OCI-LY7 (cell line): ENCODE measurements around the gene RAD51.

Experiments
- EZH2phosphoT487 ChIP-seq: fragments of 200-600 bp; sonication (generic); IDR thresholded peaks from 2 replicates; pipeline ENCODE4 v1.6.1; 2018; ENCODE audit warnings: low read depth, borderline replicate concordance, mild to moderate bottlenecking, mixed run types, antibody characterized with exemption, low read length, moderate library complexity, mixed read lengths
- TF ChIP-seq, protein P1 (sequence below): fragments of 200-600 bp; sonication (generic); conservative IDR thresholded peaks from 2 replicates; pipeline ENCODE4 v1.5.1; 2014; ENCODE audit warnings: mild to moderate bottlenecking, antibody characterized with exemption, low read length, moderate library complexity, mixed read lengths

GRCh38 chr15:40773902-40774301 lies 78.9 kb downstream of the RAD51 start:
- TF ChIP-seq, protein P1, sequence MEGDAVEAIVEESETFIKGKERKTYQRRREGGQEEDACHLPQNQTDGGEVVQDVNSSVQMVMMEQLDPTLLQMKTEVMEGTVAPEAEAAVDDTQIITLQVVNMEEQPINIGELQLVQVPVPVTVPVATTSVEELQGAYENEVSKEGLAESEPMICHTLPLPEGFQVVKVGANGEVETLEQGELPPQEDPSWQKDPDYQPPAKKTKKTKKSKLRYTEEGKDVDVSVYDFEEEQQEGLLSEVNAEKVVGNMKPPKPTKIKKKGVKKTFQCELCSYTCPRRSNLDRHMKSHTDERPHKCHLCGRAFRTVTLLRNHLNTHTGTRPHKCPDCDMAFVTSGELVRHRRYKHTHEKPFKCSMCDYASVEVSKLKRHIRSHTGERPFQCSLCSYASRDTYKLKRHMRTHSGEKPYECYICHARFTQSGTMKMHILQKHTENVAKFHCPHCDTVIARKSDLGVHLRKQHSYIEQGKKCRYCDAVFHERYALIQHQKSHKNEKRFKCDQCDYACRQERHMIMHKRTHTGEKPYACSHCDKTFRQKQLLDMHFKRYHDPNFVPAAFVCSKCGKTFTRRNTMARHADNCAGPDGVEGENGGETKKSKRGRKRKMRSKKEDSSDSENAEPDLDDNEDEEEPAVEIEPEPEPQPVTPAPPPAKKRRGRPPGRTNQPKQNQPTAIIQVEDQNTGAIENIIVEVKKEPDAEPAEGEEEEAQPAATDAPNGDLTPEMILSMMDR, result no peak
- TF ChIP-seq EZH2phosphoT487, result no peak
